Embryonic facial prominence (tissue), 1 donor: Measurements from ENCODE around the gene SLC8A1.

Source experiments
- DNase-seq: peaks from one replicate; pipeline ENCODE4 v3.0.0-alpha.2; 2016; ENCODE audit errors: extremely low spot score

Gene SLC8A1

GRCh38 chr2:40458271-40458794, 6.4 kb upstream of the SLC8A1 start:
- no peak for DNase-seq

- no peak for DNase-seq
These were observed 5.9 kb upstream of the SLC8A1 start for GRCh38 chr2:40457837-40458236.

DNA sequence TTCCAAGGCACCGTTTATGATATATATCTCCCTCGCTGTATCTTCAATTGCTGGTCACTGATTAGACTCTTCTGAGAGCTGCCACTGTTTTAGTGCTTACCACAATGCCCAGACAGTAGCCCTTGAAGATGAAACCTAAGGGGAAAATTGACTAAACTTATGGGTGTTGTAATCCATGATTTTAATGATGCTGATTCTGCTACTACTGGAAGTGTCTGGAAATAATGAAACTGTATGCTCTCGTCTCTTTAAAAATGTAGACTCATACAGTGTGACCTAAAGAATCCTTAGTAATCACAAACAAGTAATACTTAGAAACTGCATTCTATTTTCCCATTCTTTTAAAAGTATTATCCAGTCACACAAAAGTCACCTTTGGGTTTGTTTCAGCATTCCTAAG, 5.5 kb upstream of the SLC8A1 start:
- no peak for DNase-seq

- DNase-seq, result no peak
These were observed 5.0 kb upstream of the SLC8A1 start for GRCh38 chr2:40456926-40457325.

DNA sequence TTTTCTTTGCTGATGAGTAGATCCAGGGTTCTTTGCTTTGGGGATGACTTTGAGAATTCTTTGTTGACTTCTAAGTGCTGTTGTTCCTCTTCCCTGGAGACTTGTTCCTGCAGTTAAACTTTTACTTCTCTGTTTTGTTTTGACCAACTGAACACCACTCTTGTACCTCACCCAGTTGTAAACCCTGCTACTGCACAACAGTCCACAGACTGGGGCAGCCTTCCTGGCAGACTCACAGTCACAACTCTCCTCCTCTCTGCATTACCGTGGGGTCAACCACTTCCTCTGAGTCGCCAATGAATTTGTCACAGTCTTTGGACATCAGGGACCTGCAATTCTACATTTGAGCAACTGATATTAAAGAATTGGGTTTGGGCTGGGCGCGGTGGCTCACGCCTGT, 3.8 kb upstream of the SLC8A1 start:
- no peak for DNase-seq

- no peak for DNase-seq
These were observed 2.4 kb upstream of the SLC8A1 start for GRCh38 chr2:40454321-40454720.

GRCh38 chr2:40452786-40453185, 896 bp upstream of the SLC8A1 start:
- DNase-seq, result no peak

DNA sequence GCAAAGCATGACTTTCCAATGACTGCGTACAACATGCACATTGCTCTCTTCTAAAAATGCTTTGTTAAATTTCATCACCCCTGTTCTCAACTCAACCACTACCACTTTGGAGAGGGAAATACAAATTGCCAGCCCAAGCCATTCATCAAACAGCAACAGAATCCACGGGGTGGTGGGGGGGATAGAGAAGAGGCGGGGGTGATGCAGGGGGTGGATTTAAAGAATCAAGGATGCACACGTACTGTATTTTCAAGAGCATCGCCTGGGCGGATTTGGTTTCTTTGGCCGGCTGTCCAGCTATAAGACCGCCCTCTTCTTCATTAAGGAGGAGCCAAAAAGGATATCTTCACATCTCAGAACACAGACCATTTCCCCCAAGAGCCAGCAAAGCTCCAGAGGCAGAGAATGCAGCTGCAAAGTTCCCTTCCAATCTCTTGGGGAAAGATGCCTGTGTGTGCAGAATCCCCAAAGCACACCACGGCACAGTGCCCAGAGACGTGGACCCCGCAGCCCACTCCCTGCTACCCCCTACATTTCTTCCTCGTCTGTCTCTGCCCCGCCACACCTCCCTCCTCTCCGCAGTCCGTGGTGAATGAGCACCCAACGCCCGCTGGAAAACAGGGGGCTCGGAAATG, 977 bp downstream of the SLC8A1 start:
- no peak for DNase-seq

DNA sequence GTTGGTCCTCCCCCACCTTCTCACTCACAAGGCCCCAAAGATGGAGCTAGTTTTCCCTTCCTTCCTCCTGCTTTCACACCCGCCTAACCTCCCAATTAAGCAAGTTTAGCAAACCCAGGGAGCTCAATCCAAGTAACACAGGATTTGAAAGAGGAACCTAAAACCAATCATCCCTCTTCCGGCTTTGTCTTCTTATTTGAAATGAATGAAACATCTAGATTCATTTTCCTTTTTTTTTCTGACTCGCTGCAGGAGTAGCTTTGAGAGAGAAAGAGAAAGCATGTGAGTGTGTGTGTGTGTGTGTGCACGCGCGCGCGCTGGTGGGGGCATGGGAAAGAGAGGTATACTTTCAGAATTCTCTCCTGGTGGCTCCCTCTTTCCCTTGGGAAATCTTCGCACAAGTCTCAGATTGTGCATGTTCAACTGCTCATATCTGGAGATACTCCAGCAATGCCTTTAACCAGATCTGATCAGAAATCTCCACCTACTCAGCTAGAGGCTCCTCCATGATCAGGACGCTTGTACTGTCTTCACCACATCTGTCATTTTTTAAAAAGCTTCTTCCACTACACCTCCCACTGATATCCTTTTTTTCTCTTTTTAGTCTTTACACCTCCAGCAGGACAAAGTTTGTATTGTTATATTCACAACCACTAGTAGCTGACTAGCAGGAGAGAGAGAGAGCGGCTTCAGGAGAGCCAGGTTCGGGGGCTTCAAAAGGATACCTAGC, 1.7 kb downstream of the SLC8A1 start:
- DNase-seq, result no peak

DNA sequence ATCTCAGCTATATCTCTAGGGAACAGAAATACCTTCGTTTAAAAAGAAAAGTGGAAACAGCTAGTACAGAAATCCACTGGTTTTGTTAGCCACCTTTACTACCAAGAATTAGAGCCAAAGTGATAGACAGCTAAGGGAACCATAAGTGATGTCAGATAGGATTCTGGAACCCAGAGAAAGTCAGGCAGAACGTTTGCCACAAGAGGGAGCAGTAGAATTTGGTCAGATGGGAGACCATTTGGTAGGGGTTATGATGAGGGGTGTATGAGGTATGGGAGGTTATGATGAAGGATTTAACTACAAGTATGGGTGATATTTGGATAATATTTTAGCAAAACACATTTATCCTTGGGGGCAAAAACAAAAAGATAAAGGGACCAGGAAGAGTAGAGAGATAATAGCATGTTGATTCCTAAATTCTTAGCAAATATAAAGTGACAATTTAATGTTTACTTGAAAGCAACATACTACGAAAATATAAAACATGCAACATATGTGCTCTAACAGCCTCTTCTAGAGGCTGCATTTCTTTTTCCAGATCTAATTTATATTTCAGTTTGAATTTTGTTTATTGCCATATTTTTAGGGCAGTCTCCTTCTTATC, 3.3 kb downstream of the SLC8A1 start:
- no peak for DNase-seq

DNA sequence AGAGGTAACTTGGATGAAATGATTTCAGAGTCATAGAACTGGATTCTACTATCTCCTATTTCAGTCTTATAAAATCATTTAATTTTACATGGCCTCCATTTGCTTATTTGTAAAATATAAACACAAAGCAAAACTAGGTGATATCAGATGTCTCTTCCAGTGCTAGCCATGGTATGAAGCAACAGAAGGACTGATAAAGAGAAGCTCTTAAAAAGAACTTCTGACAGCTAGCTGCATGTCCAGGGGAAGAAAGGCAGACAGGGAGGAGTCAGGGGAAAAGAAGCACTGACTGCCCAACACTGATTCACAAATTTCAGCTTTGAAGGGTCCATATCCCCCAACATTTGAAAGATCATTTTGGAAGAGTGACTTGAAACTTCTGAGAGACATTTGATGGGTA, 6.4 kb downstream of the SLC8A1 start:
- no peak for DNase-seq

- DNase-seq, result no peak
These were observed 11.1 kb downstream of the SLC8A1 start for GRCh38 chr2:40440835-40441234.

- DNase-seq, result no peak
These were observed 12.4 kb downstream of the SLC8A1 start for GRCh38 chr2:40439473-40439872.

DNA sequence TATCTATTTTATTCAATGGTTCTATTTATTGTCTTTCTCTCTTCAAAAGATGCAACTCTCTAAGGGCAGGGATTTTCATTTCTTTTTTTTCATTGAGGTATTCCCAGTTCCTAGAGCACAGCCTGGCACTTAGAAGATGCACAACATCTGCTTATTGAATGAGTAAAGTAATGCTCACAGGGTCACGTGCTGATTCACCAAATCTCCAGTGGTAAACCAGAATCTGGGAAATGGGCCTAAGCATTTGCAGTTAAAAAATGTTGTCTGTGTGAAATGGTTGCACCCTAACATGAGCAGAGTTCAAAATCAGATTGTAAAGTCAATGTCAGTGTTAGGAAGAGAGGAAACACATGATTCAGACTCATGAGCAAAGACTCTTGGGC, 15.8 kb downstream of the SLC8A1 start:
- no peak for DNase-seq

DNA sequence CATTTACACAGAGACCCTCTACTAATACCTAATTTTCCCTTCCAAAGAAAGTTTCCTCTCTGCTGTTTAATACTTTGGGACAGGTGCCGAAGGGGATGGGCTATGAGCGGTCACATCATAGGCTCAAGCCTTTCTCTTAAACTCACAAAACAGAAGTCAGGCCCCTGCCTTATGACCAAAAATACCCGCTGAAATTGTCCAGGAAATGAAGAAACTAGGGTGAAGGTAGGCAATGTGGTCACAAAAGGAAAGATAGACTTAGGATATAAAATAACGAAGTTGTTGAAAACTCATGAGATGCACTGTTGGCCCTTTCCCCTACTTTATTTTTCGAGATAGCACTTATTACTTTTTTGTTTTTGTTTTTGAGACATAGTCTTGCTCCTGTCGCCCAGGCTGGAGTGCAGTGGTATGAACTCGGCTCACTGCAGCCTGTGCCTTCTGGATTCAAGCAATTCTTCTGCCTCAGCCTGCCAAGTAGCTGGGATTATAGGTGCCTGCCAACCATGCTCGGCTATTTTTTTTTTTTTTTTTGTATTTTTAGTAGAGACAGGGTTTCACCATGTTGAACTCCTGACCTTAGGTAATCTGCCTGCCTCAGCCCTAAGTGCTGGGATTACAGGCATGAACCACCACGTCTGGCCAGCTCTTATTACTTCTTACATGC, 16.3 kb downstream of the SLC8A1 start:
- DNase-seq, result no peak

DNA sequence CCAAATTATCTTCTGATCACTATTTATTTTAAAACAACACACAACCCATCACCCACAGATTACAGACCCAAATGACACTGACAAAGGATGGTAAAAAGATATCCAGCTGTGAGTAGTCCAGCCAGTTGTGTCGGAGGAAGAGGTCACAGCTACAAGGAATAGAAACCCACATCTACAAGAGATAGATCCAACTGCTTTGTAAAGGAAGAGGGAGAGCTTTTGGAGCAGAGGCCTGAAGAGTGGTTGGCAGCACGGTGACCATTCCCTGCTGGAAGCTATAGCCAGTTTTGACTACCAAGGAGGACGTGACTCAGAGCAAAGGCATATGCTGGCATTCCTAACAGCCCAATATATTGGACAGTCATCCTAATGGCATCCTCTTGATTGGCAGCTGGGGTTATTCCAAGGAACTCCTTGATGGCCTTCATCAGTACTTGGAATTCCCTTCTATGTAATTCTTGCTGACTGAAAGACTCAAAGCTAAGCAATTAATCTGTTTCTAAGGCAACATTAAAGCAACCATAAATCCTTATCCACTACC, 17.1 kb downstream of the SLC8A1 start:
- no peak for DNase-seq

DNA sequence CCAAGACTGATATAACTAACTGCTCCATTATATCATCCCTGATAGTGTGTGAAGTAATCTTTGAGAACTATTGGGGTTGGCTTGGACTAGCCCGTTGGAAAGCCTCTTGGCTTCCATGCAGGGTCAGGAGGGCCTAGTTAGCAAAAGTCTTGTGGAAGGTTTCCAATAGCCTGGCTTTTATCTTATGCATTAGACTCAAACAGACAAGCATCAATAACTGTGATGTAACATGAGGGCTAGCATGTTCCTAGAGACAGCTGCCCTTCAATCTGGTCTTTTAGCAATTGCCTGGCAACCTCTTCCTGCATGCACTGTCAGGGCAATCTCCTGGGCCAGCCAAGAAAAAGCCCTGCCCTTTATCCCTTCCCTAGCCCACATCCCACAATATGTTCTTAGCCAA, 18.2 kb downstream of the SLC8A1 start:
- no peak for DNase-seq

DNA sequence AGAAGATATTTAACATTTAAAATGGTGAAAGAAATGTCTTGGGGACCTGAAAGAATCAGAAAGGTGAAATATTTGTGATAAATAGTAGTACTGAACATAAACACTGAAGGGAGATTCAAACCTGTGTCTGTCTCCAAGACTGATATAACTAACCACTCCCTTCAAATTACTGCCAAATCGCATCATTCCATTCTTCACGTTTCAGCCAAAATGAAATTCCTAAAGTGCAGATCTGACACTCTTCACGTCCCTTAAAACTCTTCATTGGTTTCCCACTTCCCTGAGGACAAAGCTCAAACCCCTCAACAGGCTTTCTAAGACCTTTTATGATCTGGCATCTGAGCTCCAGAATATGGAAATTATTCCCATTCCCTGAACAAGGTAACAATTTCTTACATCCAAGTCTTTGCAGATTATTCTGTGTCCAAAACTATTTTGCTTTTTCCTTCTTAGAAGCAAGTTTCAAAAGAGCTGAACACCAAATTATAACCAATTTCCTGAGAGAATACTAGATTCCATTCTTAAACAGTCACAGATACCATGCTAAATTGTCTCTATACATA, 18.9 kb downstream of the SLC8A1 start:
- DNase-seq, result no peak

DNA sequence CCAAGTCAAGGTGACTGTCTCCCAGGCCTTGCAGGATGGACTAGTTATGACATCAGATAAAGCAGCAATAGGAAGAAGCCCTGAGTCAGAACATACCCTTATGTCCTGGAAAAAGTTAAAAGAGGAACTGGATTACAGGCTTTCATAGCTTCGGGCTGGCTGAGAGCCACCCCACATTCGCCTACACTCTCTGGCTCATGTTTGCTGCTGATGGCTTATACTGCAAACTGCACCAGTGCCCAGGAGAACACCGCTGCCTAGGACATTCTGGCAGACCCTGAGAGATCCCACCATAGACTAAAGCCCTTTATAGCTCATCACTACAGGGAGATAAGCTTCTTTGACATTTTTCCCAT, 20.3 kb downstream of the SLC8A1 start:
- DNase-seq, result no peak

GRCh38 chr2:40430776-40431599, 20.9 kb downstream of the SLC8A1 start:
- no peak for DNase-seq

DNA sequence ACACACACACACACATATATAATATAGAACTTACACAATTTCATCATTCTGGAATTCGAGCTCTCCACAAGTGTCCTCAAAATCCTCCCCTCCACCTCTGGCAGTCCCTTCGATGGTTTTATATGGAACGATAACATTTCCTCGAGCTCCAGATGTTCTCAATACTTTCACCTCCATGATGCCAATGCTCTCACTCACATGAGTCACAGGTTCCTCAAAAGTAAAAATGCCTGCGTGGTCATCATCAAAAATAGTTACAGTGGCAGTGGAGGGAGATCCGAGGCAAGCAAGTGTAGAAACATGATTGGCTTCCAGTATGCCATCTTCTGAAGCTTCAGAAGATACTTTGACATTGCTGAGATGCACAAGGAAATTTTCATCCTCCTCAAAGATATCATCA, 23.5 kb downstream of the SLC8A1 start:
- DNase-seq, result no peak
